Measurements from ENCODE around the gene MPI. TPM values are rescaled to one million over a fixed set of nuclear protein-coding genes. Genes with fewer than 3 reads are reported as not detected.

MPI gene
- total and polyA plus RNA-seq, 2 donors (not counting 3 experiments of a cell fraction or from before 2014, with no cell fraction given), result 36.3 to 69.3 TPM

DNA sequence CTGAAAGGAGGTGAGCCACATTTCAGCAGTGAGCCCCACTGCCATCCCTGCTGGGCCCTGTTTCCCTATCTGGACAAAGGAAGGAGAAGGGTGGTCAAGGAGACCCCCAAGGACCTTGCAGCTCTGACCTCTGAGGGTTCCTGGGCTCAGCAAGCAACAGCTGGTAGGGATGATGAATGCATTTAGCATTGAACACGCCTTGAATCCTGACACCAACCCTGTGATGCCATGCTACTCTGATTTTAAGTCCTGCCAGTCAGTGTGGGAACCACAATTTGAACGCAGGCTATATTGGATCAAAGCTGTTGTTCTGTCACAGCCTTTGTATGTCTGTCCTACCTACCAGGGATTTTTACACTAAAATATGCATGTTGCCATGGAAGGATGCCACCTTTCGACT lies 6.5 kb downstream of the MPI start:
- Histone ChIP-seq H3K4me1 (ENCODE audit: control insufficient read depth, extremely low read depth, insufficient read depth, low read length) (no peaks in the 10 kb centered on the region), H2AFZ (ENCODE audit: low read depth, low read length) (no peak overlapping the region), H3K4me3 (replicated peaks in 1 of 3; ENCODE audit: insufficient read depth in 1 of 3, low read depth in 1 of 3, low read length in 3 of 3) (no peak overlapping the region), H3K9ac (replicated peaks; ENCODE audit: extremely low read depth, insufficient read depth, low read length) (no peak overlapping the region), H3K4me2 (ENCODE audit: insufficient read depth, low read length) (no peak overlapping the region), H3K79me2 (ENCODE audit: control insufficient read depth, insufficient read depth, low read length) (no peaks in the 10 kb centered on the region), H3K9me1 (replicated peaks; ENCODE audit: control insufficient read depth, extremely low read depth, insufficient read depth, low read length) (no peaks in the 10 kb centered on the region), H4K20me1 (replicated peaks; ENCODE audit: control insufficient read depth, extremely low read depth, insufficient read depth, low read length) (no peaks in the 10 kb centered on the region), H3K36me3 (ENCODE audit: control insufficient read depth in 2 of 2, extremely low read depth in 1 of 2, insufficient read depth in 2 of 2, low read length in 2 of 2) (peaks cover 13 to 25% of the 10 kb centered on the region in 2 experiments), H3K27ac (ENCODE audit: insufficient read depth, low read depth, low read length) (no peak overlapping the region), H3K9me3 (replicated peaks; ENCODE audit: control insufficient read depth, insufficient read depth, low read length) (no peaks in the 10 kb centered on the region), H3K27me3 (ENCODE audit: control insufficient read depth in 2 of 2, insufficient read depth in 2 of 2, low read length in 2 of 2) (no peaks in the 10 kb centered on the region)
- DNase-seq (ENCODE audit: low read depth, low spot score) (no peak), FAIRE-seq (no peak)
- intact Hi-C loops (cut with micrococcal nuclease) (no loop called here), dilution Hi-C loops (cut with MboI; ENCODE audit: extremely low pct_ligation_motif_present, low sequenced_read_pairs) (no loop called here)
- BruUV-seq (replicated peaks), result no TSS peak
- CTCF ChIA-PET, result interaction anchor here (1.4 to 2.0 kb wide), 2 partner anchors 10 to 126 kb away, joined by 4 to 6 read pairs; partner anchors contain the start of gene FAM219B
- POLR2A ChIA-PET, result no interaction called here
- no peak for TF ChIP-seq GATA2 (IDR thresholded peaks at IDR 0.05; ENCODE audit: insufficient read depth, insufficient read length, low read depth, low read length)
- TF ChIP-seq FOS (IDR thresholded peaks at IDR 0.05; ENCODE audit: borderline replicate concordance, insufficient read depth, low read length), result no peak
- TF ChIP-seq MYC (IDR thresholded peaks at IDR 0.05; ENCODE audit: low read depth, low read length), result no peak
- TF ChIP-seq JUN (IDR thresholded peaks at IDR 0.05; ENCODE audit: borderline replicate concordance, insufficient read depth, insufficient read length, low read depth), result no peak
- TF ChIP-seq, protein P1, sequence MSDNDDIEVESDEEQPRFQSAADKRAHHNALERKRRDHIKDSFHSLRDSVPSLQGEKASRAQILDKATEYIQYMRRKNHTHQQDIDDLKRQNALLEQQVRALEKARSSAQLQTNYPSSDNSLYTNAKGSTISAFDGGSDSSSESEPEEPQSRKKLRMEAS (IDR thresholded peaks at IDR 0.05; ENCODE audit: insufficient read depth, insufficient read length), result no peak
- TF ChIP-seq, protein P2, sequence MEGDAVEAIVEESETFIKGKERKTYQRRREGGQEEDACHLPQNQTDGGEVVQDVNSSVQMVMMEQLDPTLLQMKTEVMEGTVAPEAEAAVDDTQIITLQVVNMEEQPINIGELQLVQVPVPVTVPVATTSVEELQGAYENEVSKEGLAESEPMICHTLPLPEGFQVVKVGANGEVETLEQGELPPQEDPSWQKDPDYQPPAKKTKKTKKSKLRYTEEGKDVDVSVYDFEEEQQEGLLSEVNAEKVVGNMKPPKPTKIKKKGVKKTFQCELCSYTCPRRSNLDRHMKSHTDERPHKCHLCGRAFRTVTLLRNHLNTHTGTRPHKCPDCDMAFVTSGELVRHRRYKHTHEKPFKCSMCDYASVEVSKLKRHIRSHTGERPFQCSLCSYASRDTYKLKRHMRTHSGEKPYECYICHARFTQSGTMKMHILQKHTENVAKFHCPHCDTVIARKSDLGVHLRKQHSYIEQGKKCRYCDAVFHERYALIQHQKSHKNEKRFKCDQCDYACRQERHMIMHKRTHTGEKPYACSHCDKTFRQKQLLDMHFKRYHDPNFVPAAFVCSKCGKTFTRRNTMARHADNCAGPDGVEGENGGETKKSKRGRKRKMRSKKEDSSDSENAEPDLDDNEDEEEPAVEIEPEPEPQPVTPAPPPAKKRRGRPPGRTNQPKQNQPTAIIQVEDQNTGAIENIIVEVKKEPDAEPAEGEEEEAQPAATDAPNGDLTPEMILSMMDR (IDR thresholded peaks at IDR 0.05; ENCODE audit: extremely low read depth in 1 of 2, insufficient read depth in 1 of 2, low read depth in 1 of 2, low read length in 2 of 2), result no peak
- TF ChIP-seq POLR2A (IDR thresholded peaks at IDR 0.05; ENCODE audit: low read depth, low read length), result no peak
- no peak for TF ChIP-seq EZH2 (IDR thresholded peaks at IDR 0.05; ENCODE audit: borderline replicate concordance, low read depth, low read length, severe bottlenecking)
- TF ChIP-seq POLR2AphosphoS5 (IDR thresholded peaks at IDR 0.05; ENCODE audit: insufficient read depth, low read depth, low read length), result no peak
